Endothelial cell of umbilical vein (primary cell): ENCODE results near the gene LRP1B. TPM values are rescaled to one million over a fixed set of nuclear protein-coding genes. Genes with fewer than 3 reads are reported as not detected.

Experiments
- BruUV-seq: library from RNA; stranded (reverse); fragments of 400-500 nt; replicated peaks from 2 replicates; lab custom pipeline; 2021; lab: Mats Ljungman, UMichigan
- CTCF ChIA-PET: fragments of 300-600, 350-600 bp; sonication (Branson Sonifier 250); formaldehyde crosslinking; loops from one replicate; lab custom pipeline; 2021; ENCODE audit warnings: antibody characterized with exemption, inconsistent platforms; lab: Charles Lee
- POLR2A ChIA-PET: fragments of 300-600, 350-600 bp; sonication (Branson Sonifier 250); formaldehyde crosslinking; loops from one replicate; lab custom pipeline; 2021; ENCODE audit warnings: antibody characterized with exemption, inconsistent platforms; lab: Charles Lee
- DNase-seq: peaks from one replicate; pipeline ENCODE4 v3.0.0-alpha.2; 2011; ENCODE audit warnings: low read depth, low spot score
- FAIRE-seq: peaks from 2 replicates; lab custom pipeline; 2011; peaks lifted over from hg19 to GRCh38; lab: Jason Lieb, UNC
- H2AFZ ChIP-seq: 2 replicates; pipeline ENCODE4 v1.6.0; 2012; ENCODE audit warnings: low read depth, low read length, control low read depth, inconsistent platforms
- H3K27ac ChIP-seq: 2 replicates; pipeline ENCODE4 v1.5.1; 2011; ENCODE audit warnings: low read depth, mild to moderate bottlenecking, control low read depth, low read length, moderate library complexity; ENCODE audit not compliant: insufficient read depth
- H3K27me3 ChIP-seq, 2 experiments: 2 replicates each; pipeline versions ENCODE4 v1.6.0 to v1.6.1; 2011; ENCODE audit warnings: low read length in 2 of 2, mixed read lengths in 1 of 2; ENCODE audit not compliant: control insufficient read depth in 2 of 2, insufficient read depth in 2 of 2
- H3K36me3 ChIP-seq, 2 experiments: 2 replicates in 1 of 2; 3 replicates in 1 of 2; pipeline ENCODE4 v1.5.1; 2011; ENCODE audit warnings: low read length in 2 of 2, mild to moderate bottlenecking in 1 of 2, moderate library complexity in 1 of 2; ENCODE audit not compliant: control insufficient read depth in 2 of 2, insufficient read depth in 2 of 2; ENCODE audit errors: extremely low read depth in 1 of 2
- H3K4me1 ChIP-seq: 3 replicates; pipeline ENCODE4 v1.5.1; 2011; ENCODE audit warnings: mild to moderate bottlenecking, low read length; ENCODE audit not compliant: control insufficient read depth, insufficient read depth; ENCODE audit errors: extremely low read depth
- H3K4me2 ChIP-seq: 2 replicates; pipeline ENCODE4 v1.6.1; 2011; ENCODE audit warnings: low read length, control low read depth, mixed read lengths; ENCODE audit not compliant: insufficient read depth
- H3K4me3 ChIP-seq, 3 experiments: fragments of 200-600 bp in 1 of 3; sonication (generic), shearing (Covaris generic) in 1 of 3; replicated peaks in 1 of 3; 2 replicates each; pipeline ENCODE4 v1.5.1; 2011 to 2016; ENCODE audit warnings: control low read depth in 3 of 3, low read length in 3 of 3, mild to moderate bottlenecking in 2 of 3, inconsistent platforms in 1 of 3, low read depth in 1 of 3, moderate library complexity in 1 of 3; ENCODE audit not compliant: insufficient read depth in 1 of 3
- H3K79me2 ChIP-seq: 2 replicates; pipeline ENCODE4 v1.6.0; 2012; ENCODE audit warnings: low read length, inconsistent platforms; ENCODE audit not compliant: control insufficient read depth, insufficient read depth
- H3K9ac ChIP-seq: replicated peaks from 2 replicates; pipeline ENCODE3; 2011; ENCODE audit warnings: low read length, control low read depth; ENCODE audit not compliant: insufficient read depth; ENCODE audit errors: extremely low read depth
- H3K9me1 ChIP-seq: replicated peaks from 3 replicates; pipeline ENCODE4 v1.6.0; 2011; ENCODE audit warnings: mild to moderate bottlenecking, low read length; ENCODE audit not compliant: control insufficient read depth, insufficient read depth; ENCODE audit errors: extremely low read depth
- H3K9me3 ChIP-seq: replicated peaks from 2 replicates; pipeline ENCODE4 v1.5.1; 2012; ENCODE audit warnings: low read length, inconsistent platforms; ENCODE audit not compliant: control insufficient read depth, insufficient read depth
- H4K20me1 ChIP-seq: replicated peaks from 2 replicates; pipeline ENCODE3; 2011; ENCODE audit warnings: mild to moderate bottlenecking, low read length; ENCODE audit not compliant: control insufficient read depth, insufficient read depth; ENCODE audit errors: extremely low read depth
- CTCF ChIP-seq, 2 donors: IDR thresholded peaks; 1 replicate in 1 of 2; 2 replicates in 1 of 2; pipeline ENCODE4 v1.5.1; 2011; ENCODE audit warnings: low read length in 2 of 2, mild to moderate bottlenecking in 2 of 2, moderate library complexity in 2 of 2, control low read depth in 1 of 2, inconsistent platforms in 1 of 2, low read depth in 1 of 2; ENCODE audit not compliant: insufficient read depth in 1 of 2; ENCODE audit errors: extremely low read depth in 1 of 2
- EZH2 ChIP-seq: IDR thresholded peaks from 2 replicates; pipeline ENCODE4 v1.6.1; 2012; ENCODE audit warnings: borderline replicate concordance, low read depth, mild to moderate bottlenecking, moderate library complexity, low read length, inconsistent platforms; ENCODE audit not compliant: severe bottlenecking
- FOS ChIP-seq: IDR thresholded peaks from 2 replicates; pipeline ENCODE4 v1.6.1; 2011; ENCODE audit warnings: mild to moderate bottlenecking, low read length, moderate library complexity, borderline replicate concordance; ENCODE audit not compliant: insufficient read depth
- GATA2 ChIP-seq: IDR thresholded peaks from 2 replicates; pipeline ENCODE4 v1.7.0; 2011; ENCODE audit warnings: low read depth, mild to moderate bottlenecking, moderate library complexity, mixed read lengths, low read length; ENCODE audit not compliant: insufficient read length, insufficient read depth
- JUN ChIP-seq: IDR thresholded peaks from 2 replicates; pipeline ENCODE4 v1.6.1; 2011; ENCODE audit warnings: borderline replicate concordance, low read depth; ENCODE audit not compliant: insufficient read length, insufficient read depth
- MAX ChIP-seq: IDR thresholded peaks from 2 replicates; pipeline ENCODE4 v1.6.1; 2011; ENCODE audit not compliant: insufficient read depth, insufficient read length
- MYC ChIP-seq: IDR thresholded peaks from one replicate; pipeline ENCODE4 v1.6.1; 2011; ENCODE audit warnings: mild to moderate bottlenecking, low read depth, low read length
- POLR2A ChIP-seq: IDR thresholded peaks from 2 replicates; pipeline ENCODE4 v1.6.1; 2012; ENCODE audit warnings: low read depth, mild to moderate bottlenecking, control low read depth, low read length
- POLR2AphosphoS5 ChIP-seq: IDR thresholded peaks from 2 replicates; pipeline ENCODE4 v1.6.1; 2012; ENCODE audit warnings: low read depth, mild to moderate bottlenecking, control low read depth, low read length, moderate library complexity; ENCODE audit not compliant: insufficient read depth
- dilution Hi-C: fragments of 300-500 bp; cut with MboI; formaldehyde crosslinking; loops from one replicate; pipeline ENCODE4 v1.15.0; 2019; ENCODE audit warnings: low sequenced_read_pairs; ENCODE audit not compliant: extremely low pct_ligation_motif_present
- intact Hi-C: fragments of 100-400 bp; cut with micrococcal nuclease; formaldehyde crosslinking; loops from one replicate; pipeline ENCODE4 v1.10.0; 2022
- polyA plus RNA-seq, 4 experiments: library from polyadenylated mRNA; depleted of rRNA in 3 of 4; stranded (reverse) in 3 of 4; unstranded in 1 of 4; fragments of >200 nt; gene quantifications; 2 replicates each; pipeline versions ENCODE4 v1.2.1 to v1.2.3, GENCODE V29; 2011 to 2012; ENCODE audit warnings: missing spikeins in 1 of 4
- total RNA-seq: library from RNA; stranded (reverse); gene quantifications from 2 replicates; pipeline ENCODE4 v1.2.3, GENCODE V29; 2021

The LRP1B gene
- total and polyA plus RNA-seq, 2 donors (not counting 3 experiments of a cell fraction or from before 2014, with no cell fraction given), result 0.03 to 0.07 TPM

GRCh38 chr2:141767051-141767450 lies 363.8 kb downstream of the LRP1B start:
- FAIRE-seq (no peak), DNase-seq (no peak)
- Histone ChIP-seq H3K27ac (no peak overlapping the region), H4K20me1 (no peaks in the 10 kb centered on the region), H3K27me3 (no peaks in the 10 kb centered on the region), H3K9me1 (no peaks in the 10 kb centered on the region), H2AFZ (no peak overlapping the region), H3K4me2 (no peak overlapping the region), H3K9me3 (no peaks in the 10 kb centered on the region), H3K36me3 (no peaks in the 10 kb centered on the region), H3K9ac (no peak overlapping the region), H3K79me2 (no peaks in the 10 kb centered on the region), H3K4me3 (no peak overlapping the region), H3K4me1 (no peaks in the 10 kb centered on the region)
- BruUV-seq, result no TSS peak
- intact Hi-C loops (no loop called here), dilution Hi-C loops (no loop called here)
- ChIA-PET CTCF (no interaction called here), POLR2A (no interaction called here)
- TF ChIP-seq EZH2 (no peak), FOS (no peak), POLR2AphosphoS5 (no peak), MAX (no peak), GATA2 (no peak), JUN (no peak)

- no peak overlapping the region for H2AFZ ChIP-seq
- H3K4me3 ChIP-seq, result no peak overlapping the region
- ChIA-PET CTCF (no interaction called here), POLR2A (no interaction called here)
- dilution Hi-C loops (no loop called here), intact Hi-C loops (no loop called here)
- H3K9me3 ChIP-seq, result no peaks in the 10 kb centered on the region
- H4K20me1 ChIP-seq, result no peaks in the 10 kb centered on the region
- no peak for TF ChIP-seq EZH2
- TF ChIP-seq POLR2A, result no peak
- TF ChIP-seq MAX, result no peak
- TF ChIP-seq GATA2, result no peak
- TF ChIP-seq FOS, result no peak
- no peak for TF ChIP-seq JUN
- no peak for TF ChIP-seq MYC
- TF ChIP-seq POLR2AphosphoS5, result no peak
- no peak for TF ChIP-seq CTCF (IDR thresholded peaks at IDR 0.05; ENCODE audit: extremely low read depth in 1 of 2, insufficient read depth in 1 of 2, low read depth in 1 of 2, low read length in 2 of 2)
- no peaks in the 10 kb centered on the region for H3K36me3 ChIP-seq
- H3K4me1 ChIP-seq, result no peaks in the 10 kb centered on the region
- H3K4me2 ChIP-seq, result no peak overlapping the region
- no peaks in the 10 kb centered on the region for H3K79me2 ChIP-seq
- H3K9ac ChIP-seq, result no peak overlapping the region
- no peak overlapping the region for H3K27ac ChIP-seq
- FAIRE-seq (no peak), DNase-seq (no peak)
- no peaks in the 10 kb centered on the region for H3K27me3 ChIP-seq
- BruUV-seq, result no TSS peak
- no peaks in the 10 kb centered on the region for H3K9me1 ChIP-seq
Measured at GRCh38 chr2:141766225-141766624, 364.6 kb downstream of the LRP1B start.
